LNCAP (cell line): ENCODE measurements around the gene ESPNL.

ENCODE experiments used
- CTCF ChIP-seq: fragments of 450-650 bp; IDR thresholded peaks from 2 replicates; pipeline ENCODE4 v1.5.1; 2017; ENCODE audit warnings: mild to moderate bottlenecking

The ESPNL gene

GRCh38 chr2:238129166-238130010 lies 29.2 kb downstream of the ESPNL start:
- no peak for TF ChIP-seq CTCF

- TF ChIP-seq CTCF: no peak
Observed at GRCh38 chr2:238130111-238130695, 30.1 kb downstream of the ESPNL start.

- TF ChIP-seq CTCF: no peak
Observed at GRCh38 chr2:238130696-238131628, 30.8 kb downstream of the ESPNL start.

- TF ChIP-seq CTCF: no peak
Observed at GRCh38 chr2:238131761-238132462, 31.8 kb downstream of the ESPNL start.

- TF ChIP-seq CTCF: no peak
Observed at GRCh38 chr2:238132463-238133450, 32.6 kb downstream of the ESPNL start.

- no peak for TF ChIP-seq CTCF
Observed at GRCh38 chr2:238133499-238134392, 33.6 kb downstream of the ESPNL start.
